GM10248 (cell line): ENCODE results near the gene ENKUR.

ENCODE experiments used
- CTCF ChIA-PET: fragments of 300-600 bp; sonication (Branson Sonifier 250); formaldehyde crosslinking; extraction: SDS; loops from one replicate; lab custom pipeline; 2021; ENCODE audit warnings: antibody characterized with exemption; lab: Yijun Ruan, JAX
- POLR2A ChIA-PET: fragments of 350-650 bp; sonication (Branson Sonifier 250); formaldehyde crosslinking; extraction: SDS; loops from one replicate; lab custom pipeline; 2020; ENCODE audit warnings: antibody characterized with exemption; lab: Yijun Ruan, JAX
- DNase-seq: peaks from one replicate; pipeline ENCODE4 v3.0.0; 2012; ENCODE audit errors: extremely low spot score
- CTCF ChIP-seq: IDR thresholded peaks from 2 replicates; pipeline ENCODE4 v1.5.1; 2012; ENCODE audit warnings: mild to moderate bottlenecking, low read depth; ENCODE audit errors: extremely low read depth, missing control alignments, control extremely low read depth

The ENKUR gene

GRCh38 chr10:24949616-24950015 is 66.3 kb downstream of the ENKUR start:
- ChIA-PET POLR2A (no interaction called here), CTCF (interaction anchor here (0.9 to 2.2 kb wide), 5 partner anchors 14 to 40 kb away, joined by 3 to 5 read pairs (median 3); no protein-coding TSS in a partner anchor)
- no peak for DNase-seq
- TF ChIP-seq CTCF = no peak

- TF ChIP-seq CTCF = no peak
- ChIA-PET CTCF (interaction anchor here (1.1 to 2.2 kb wide), 5 partner anchors 9 to 329 kb away, joined by 3 to 10 read pairs (median 5); no protein-coding TSS in a partner anchor), POLR2A (no interaction called here)
- no peak for DNase-seq
Observed at GRCh38 chr10:24947304-24948097, 68.5 kb downstream of the ENKUR start.

GRCh38 chr10:24944512-24945255 is 71.3 kb downstream of the ENKUR start:
- CTCF ChIA-PET = interaction anchor here (0.8 to 3.0 kb wide), 4 partner anchors 14 to 327 kb away, joined by 3 to 7 read pairs (median 4); no protein-coding TSS in a partner anchor
- POLR2A ChIA-PET = no interaction called here
- no peak for DNase-seq
- TF ChIP-seq CTCF = no peak

GRCh38 chr10:24938525-24938924 is 77.4 kb downstream of the ENKUR start:
- ChIA-PET CTCF (interaction anchor here (1.1 to 2.5 kb wide), 3 partner anchors 9 to 29 kb away, joined by 3 to 10 read pairs (median 4); no protein-coding TSS in a partner anchor), POLR2A (no interaction called here)
- no peak for TF ChIP-seq CTCF
- DNase-seq = no peak

GRCh38 chr10:24938076-24938475 is 77.9 kb downstream of the ENKUR start:
- ChIA-PET CTCF (interaction anchor here (1.1 to 2.5 kb wide), 3 partner anchors 8 to 29 kb away, joined by 3 to 10 read pairs (median 4); no protein-coding TSS in a partner anchor), POLR2A (no interaction called here)
- no peak for TF ChIP-seq CTCF
- DNase-seq = no peak
